ENCODE measurements around the gene CCDC7.

DNA sequence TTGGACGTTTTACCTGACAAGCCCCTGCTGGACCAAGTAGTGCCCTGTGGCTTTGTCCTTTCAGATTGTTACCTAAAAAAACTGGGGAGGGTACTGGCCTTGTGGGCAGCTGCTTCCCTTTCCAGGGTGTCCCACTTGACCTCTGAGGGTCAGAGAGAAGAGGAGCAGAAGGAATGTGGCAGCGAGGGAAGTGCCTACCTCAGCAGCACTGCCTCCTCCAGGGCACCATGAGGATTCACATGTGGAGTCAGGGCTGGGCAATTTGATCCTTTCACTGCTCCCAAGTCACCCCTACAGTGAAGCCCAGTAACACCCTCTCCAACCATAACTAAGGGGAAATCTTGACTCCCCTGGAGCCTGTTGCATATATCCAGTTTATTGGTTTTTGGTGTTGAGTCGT is 447.5 kb downstream of the CCDC7 start:
- TF ChIP-seq CTCF (conservative IDR thresholded peaks at IDR 0.05; ENCODE audit: low read length) (peak; percentile 24; the same call in 1 of the 2 replicates), EZH2phosphoT487 (IDR thresholded peaks at IDR 0.05; ENCODE audit: borderline replicate concordance) (no peak)
